ENCODE measurements around the gene TSPAN9. TPM values are rescaled to one million over a fixed set of nuclear protein-coding genes. Genes with fewer than 3 reads are reported as not detected.

TSPAN9 gene
- total and polyA plus RNA-seq, 2 donors from 2014 or later, result 62.4 to 81.6 TPM

DNA sequence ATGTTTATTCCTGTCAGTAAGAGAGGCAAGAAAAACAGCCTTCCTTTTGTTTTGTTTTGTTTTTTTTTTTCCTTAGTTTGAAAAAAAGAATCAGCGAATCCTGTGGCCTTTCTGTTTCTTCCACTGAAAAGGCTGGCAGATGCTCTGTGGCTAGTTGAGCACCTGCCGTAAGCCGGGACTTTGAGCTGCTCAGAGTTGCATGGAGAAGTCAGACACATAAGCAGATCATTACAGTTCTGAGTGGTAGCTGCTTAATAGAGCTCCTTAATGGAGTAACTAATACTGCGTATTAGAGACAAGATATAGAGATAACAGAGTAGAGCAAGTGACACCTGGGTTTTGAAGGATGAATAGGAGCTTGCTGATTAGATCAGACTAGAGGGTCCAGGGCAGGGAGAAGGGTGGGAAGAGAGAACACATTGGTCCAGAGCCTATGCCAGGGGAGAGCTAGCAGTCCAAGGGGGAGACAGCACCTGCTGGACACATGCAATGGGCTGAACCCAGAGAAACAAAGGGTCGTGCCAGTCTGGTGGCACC is 129.4 kb downstream of the TSPAN9 start:
- H3K9ac ChIP-seq (ENCODE audit: low read length in 3 of 3), result no peak overlapping the region
- DNase-seq, result no peak
- no peak overlapping the region for H3K4me3 ChIP-seq (ENCODE audit: low read length in 3 of 3)
- peaks cover 0 to under 1% (median 0%) of the 10 kb centered on the region in 3 donors for H3K36me3 ChIP-seq (ENCODE audit: control insufficient read depth in 2 of 3, insufficient read depth in 3 of 3, low read length in 3 of 3)
- no peaks in the 10 kb centered on the region for H3K9me3 ChIP-seq (ENCODE audit: control insufficient read depth in 2 of 3, insufficient read depth in 1 of 3, low read length in 3 of 3)
- FAIRE-seq, result no peak
- H3K27ac ChIP-seq (ENCODE audit: low read depth in 2 of 2, low read length in 2 of 2), result peak overlapping the region; percentile 14 to 63
- TF ChIP-seq, protein P1, sequence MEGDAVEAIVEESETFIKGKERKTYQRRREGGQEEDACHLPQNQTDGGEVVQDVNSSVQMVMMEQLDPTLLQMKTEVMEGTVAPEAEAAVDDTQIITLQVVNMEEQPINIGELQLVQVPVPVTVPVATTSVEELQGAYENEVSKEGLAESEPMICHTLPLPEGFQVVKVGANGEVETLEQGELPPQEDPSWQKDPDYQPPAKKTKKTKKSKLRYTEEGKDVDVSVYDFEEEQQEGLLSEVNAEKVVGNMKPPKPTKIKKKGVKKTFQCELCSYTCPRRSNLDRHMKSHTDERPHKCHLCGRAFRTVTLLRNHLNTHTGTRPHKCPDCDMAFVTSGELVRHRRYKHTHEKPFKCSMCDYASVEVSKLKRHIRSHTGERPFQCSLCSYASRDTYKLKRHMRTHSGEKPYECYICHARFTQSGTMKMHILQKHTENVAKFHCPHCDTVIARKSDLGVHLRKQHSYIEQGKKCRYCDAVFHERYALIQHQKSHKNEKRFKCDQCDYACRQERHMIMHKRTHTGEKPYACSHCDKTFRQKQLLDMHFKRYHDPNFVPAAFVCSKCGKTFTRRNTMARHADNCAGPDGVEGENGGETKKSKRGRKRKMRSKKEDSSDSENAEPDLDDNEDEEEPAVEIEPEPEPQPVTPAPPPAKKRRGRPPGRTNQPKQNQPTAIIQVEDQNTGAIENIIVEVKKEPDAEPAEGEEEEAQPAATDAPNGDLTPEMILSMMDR (IDR thresholded peaks at IDR 0.05; ENCODE audit: borderline replicate concordance, extremely low read depth, insufficient read depth), result no peak
- intact Hi-C loops (cut with DNase I), result no loop called here
- H3K27me3 ChIP-seq (ENCODE audit: control insufficient read depth, insufficient read depth, low read length), result no peaks in the 10 kb centered on the region
- H3K4me1 ChIP-seq (ENCODE audit: control insufficient read depth in 2 of 3, insufficient read depth in 2 of 3, low read depth in 1 of 3, low read length in 3 of 3), result peaks cover 0 to 29% (median 26%) of the 10 kb centered on the region in 3 donors

DNA sequence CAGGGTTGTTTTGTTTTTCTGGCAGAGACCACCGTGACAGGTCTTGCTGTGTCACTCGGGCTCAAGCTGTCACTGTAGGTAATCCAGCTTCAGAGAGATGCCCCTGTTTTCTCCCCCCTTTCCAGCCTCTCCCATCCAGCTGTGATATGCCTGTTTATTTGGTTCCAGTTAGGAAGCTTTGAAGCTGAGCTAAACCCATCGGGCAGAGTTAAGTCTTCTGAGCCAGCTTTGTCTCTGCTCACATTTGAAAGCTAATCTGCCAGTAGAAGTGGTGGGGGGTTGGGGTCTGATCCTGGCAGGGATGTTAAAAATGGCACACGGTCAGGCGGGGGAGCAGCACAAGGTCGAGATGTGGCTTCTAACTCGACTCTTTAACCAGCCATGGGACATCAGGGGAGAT is 130.0 kb downstream of the TSPAN9 start:
- Histone ChIP-seq H3K27me3 (ENCODE audit: control insufficient read depth, insufficient read depth, low read length) (no peaks in the 10 kb centered on the region), H3K4me1 (ENCODE audit: control insufficient read depth in 2 of 3, insufficient read depth in 2 of 3, low read depth in 1 of 3, low read length in 3 of 3) (peaks cover 0 to 29% (median 26%) of the 10 kb centered on the region in 3 donors), H3K27ac (ENCODE audit: low read depth in 2 of 2, low read length in 2 of 2) (no peak overlapping the region), H3K36me3 (ENCODE audit: control insufficient read depth in 2 of 3, insufficient read depth in 3 of 3, low read length in 3 of 3) (no peaks in the 10 kb centered on the region), H3K4me3 (ENCODE audit: low read length in 3 of 3) (no peak overlapping the region), H3K9me3 (ENCODE audit: control insufficient read depth in 2 of 3, insufficient read depth in 1 of 3, low read length in 3 of 3) (no peaks in the 10 kb centered on the region), H3K9ac (ENCODE audit: low read length in 3 of 3) (no peak overlapping the region)
- TF ChIP-seq, protein P1 (IDR thresholded peaks at IDR 0.05; ENCODE audit: borderline replicate concordance, extremely low read depth, insufficient read depth), result no peak
- DNase-seq, result peak in 3 of 5 donors; percentile 60 to 72 (median 63)
- FAIRE-seq, result no peak
- intact Hi-C loops (cut with DNase I), result no loop called here

DNA sequence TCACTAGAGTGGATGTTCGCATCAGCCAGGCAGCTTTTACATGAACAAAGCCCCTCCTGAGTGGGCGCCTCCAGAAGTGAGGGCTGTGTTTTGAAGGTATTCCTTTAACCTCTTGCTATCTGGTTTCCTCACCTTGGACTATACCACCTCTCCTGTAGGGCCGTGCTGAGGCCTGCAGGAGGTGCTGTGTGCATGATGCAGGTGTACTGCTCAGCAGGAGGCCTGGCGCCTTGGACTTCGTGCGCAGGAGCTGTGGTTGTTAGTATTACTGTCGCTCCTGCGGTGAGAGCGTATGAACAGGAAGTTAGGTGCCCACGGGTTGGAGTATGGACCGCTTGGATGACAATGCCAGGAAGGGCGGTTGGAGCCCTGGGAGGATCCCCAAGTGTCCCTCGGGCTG is 130.7 kb downstream of the TSPAN9 start:
- no peaks in the 10 kb centered on the region for H3K9me3 ChIP-seq (ENCODE audit: control insufficient read depth in 2 of 3, insufficient read depth in 1 of 3, low read length in 3 of 3)
- FAIRE-seq (no peak), DNase-seq (no peak)
- H3K27ac ChIP-seq (ENCODE audit: low read depth in 2 of 2, low read length in 2 of 2), result no peak overlapping the region
- H3K9ac ChIP-seq (ENCODE audit: low read length in 3 of 3), result no peak overlapping the region
- H3K4me1 ChIP-seq (ENCODE audit: control insufficient read depth in 2 of 3, insufficient read depth in 2 of 3, low read depth in 1 of 3, low read length in 3 of 3), result peaks cover 0 to 29% (median 26%) of the 10 kb centered on the region in 3 donors
- H3K36me3 ChIP-seq (ENCODE audit: control insufficient read depth in 2 of 3, insufficient read depth in 3 of 3, low read length in 3 of 3), result no peaks in the 10 kb centered on the region
- no peaks in the 10 kb centered on the region for H3K27me3 ChIP-seq (ENCODE audit: control insufficient read depth, insufficient read depth, low read length)
- TF ChIP-seq, protein P1 (IDR thresholded peaks at IDR 0.05; ENCODE audit: borderline replicate concordance, extremely low read depth, insufficient read depth), result peak; percentile 50
- H3K4me3 ChIP-seq (ENCODE audit: low read length in 3 of 3), result no peak overlapping the region
- intact Hi-C loops (cut with DNase I), result no loop called here

DNA sequence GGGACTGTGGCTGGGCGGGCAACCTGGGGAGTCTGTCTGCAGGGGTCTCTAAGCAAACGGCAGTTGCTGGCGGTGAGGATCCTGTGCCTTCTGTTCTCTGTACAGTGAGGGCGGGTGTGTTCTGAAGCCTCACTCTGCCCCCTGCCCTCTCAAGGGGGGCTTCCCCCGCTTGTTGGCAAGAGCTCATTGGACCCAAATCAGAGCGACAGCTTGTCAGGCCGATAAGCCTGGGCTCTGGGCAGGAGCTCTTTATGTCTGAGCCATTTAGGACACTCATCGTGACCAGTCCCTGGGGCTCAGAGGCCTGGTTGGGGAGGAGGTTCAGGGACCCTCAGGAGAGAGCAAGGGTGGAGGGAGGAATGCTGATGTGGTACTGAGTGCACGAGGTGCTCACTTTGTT is 136.0 kb downstream of the TSPAN9 start:
- FAIRE-seq, result no peak
- TF ChIP-seq, protein P1 (IDR thresholded peaks at IDR 0.05; ENCODE audit: borderline replicate concordance, extremely low read depth, insufficient read depth), result no peak
- Histone ChIP-seq H3K27ac (ENCODE audit: low read depth in 2 of 2, low read length in 2 of 2) (no peak overlapping the region), H3K27me3 (ENCODE audit: control insufficient read depth, insufficient read depth, low read length) (no peaks in the 10 kb centered on the region), H3K9me3 (ENCODE audit: control insufficient read depth in 2 of 3, insufficient read depth in 1 of 3, low read length in 3 of 3) (no peaks in the 10 kb centered on the region), H3K36me3 (ENCODE audit: control insufficient read depth in 2 of 3, insufficient read depth in 3 of 3, low read length in 3 of 3) (peaks cover 0 to 12% (median 0%) of the 10 kb centered on the region in 3 donors), H3K4me3 (ENCODE audit: low read length in 3 of 3) (no peak overlapping the region), H3K9ac (ENCODE audit: low read length in 3 of 3) (no peak overlapping the region), H3K4me1 (ENCODE audit: control insufficient read depth in 2 of 3, insufficient read depth in 2 of 3, low read depth in 1 of 3, low read length in 3 of 3) (peaks cover 0 to 7% (median 3%) of the 10 kb centered on the region in 3 donors)
- no peak for DNase-seq
- intact Hi-C loops (cut with DNase I), result no loop called here
